MM.1S (cell line): Measurements from ENCODE around the gene BST1.

Source experiments
- DNase-seq: peaks from one replicate; pipeline ENCODE4 v3.0.0-alpha.2; 2015
- H2AFZ ChIP-seq: fragments of 300-600 bp; sonication (generic); 2 replicates; pipeline ENCODE4 v1.6.0; 2016; ENCODE audit warnings: antibody characterized with exemption, low read length
- H3F3A ChIP-seq: fragments of 300-600 bp; sonication (generic); 2 replicates; pipeline ENCODE4 v1.6.1; 2016; ENCODE audit warnings: mild to moderate bottlenecking, antibody characterized with exemption, low read length, moderate library complexity, mixed read lengths; ENCODE audit not compliant: insufficient read depth
- H3K27ac ChIP-seq: fragments of 300-600 bp; sonication (generic); 2 replicates; pipeline ENCODE4 v1.5.1; 2016; ENCODE audit warnings: mild to moderate bottlenecking, low read length
- H3K27me3 ChIP-seq: fragments of 300-600 bp; sonication (generic); replicated peaks from 2 replicates; pipeline ENCODE4 v1.6.0; 2016; ENCODE audit warnings: low read length; ENCODE audit not compliant: insufficient read depth
- H3K36me3 ChIP-seq: fragments of 300-600 bp; sonication (generic); replicated peaks from 2 replicates; pipeline ENCODE4 v1.6.1; 2016; ENCODE audit warnings: mild to moderate bottlenecking, low read length, mixed read lengths; ENCODE audit not compliant: insufficient read depth
- H3K4me1 ChIP-seq: fragments of 300-600 bp; sonication (generic); 2 replicates; pipeline ENCODE4 v1.6.1; 2016; ENCODE audit warnings: low read length, mixed read lengths
- H3K4me2 ChIP-seq: fragments of 300-600 bp; sonication (generic); 2 replicates; pipeline ENCODE4 v1.6.0; 2016; ENCODE audit warnings: low read depth, low read length
- H3K4me3 ChIP-seq: fragments of 300-600 bp; sonication (generic); 2 replicates; pipeline ENCODE4 v1.5.1; 2016; ENCODE audit warnings: low read length, mixed read lengths
- H3K79me2 ChIP-seq: fragments of 300-600 bp; sonication (generic); 2 replicates; pipeline ENCODE4 v1.6.1; 2016; ENCODE audit warnings: mixed run types, low read length, mixed read lengths
- H3K9ac ChIP-seq: fragments of 300-600 bp; sonication (generic); 2 replicates; pipeline ENCODE4 v1.6.1; 2016; ENCODE audit warnings: low read length, mixed read lengths
- H3K9me2 ChIP-seq: fragments of 300-600 bp; sonication (generic); replicated peaks from 2 replicates; pipeline ENCODE4 v1.6.1; 2016; ENCODE audit warnings: mild to moderate bottlenecking, low read length, mixed read lengths; ENCODE audit not compliant: insufficient read depth
- H3K9me3 ChIP-seq: fragments of 300-600 bp; sonication (generic); replicated peaks from 2 replicates; pipeline ENCODE4 v1.6.1; 2016; ENCODE audit warnings: mild to moderate bottlenecking, low read length, mixed read lengths; ENCODE audit not compliant: insufficient read depth
- H4K20me1 ChIP-seq: fragments of 300-600 bp; sonication (generic); 2 replicates; pipeline ENCODE4 v1.6.1; 2016; ENCODE audit warnings: mild to moderate bottlenecking, low read length, moderate library complexity, mixed read lengths; ENCODE audit not compliant: insufficient read depth
- EZH2 ChIP-seq: fragments of 300-600 bp; sonication (generic); optimal IDR thresholded peaks from 2 replicates; pipeline ENCODE3; 2017; ENCODE audit warnings: low read depth, mild to moderate bottlenecking, antibody characterized with exemption, low read length, mixed read lengths
- EZH2phosphoT487 ChIP-seq: fragments of 300-600 bp; sonication (generic); IDR thresholded peaks from 2 replicates; pipeline ENCODE4 v1.6.1; 2018; ENCODE audit warnings: antibody characterized with exemption, low read length
- TF ChIP-seq, protein P1 (sequence below): fragments of 300-600 bp; sonication (generic); IDR thresholded peaks from 2 replicates; pipeline ENCODE4 v1.5.1; 2016; ENCODE audit warnings: antibody characterized with exemption, low read length, mixed read lengths

The BST1 gene

GRCh38 chr4:15702941-15703403 lies at the start of gene BST1:
BST1 (plus strand) TSS chr4:15703065; CDS start chr4:15703145, 80 bp downstream.
- H3K27me3 ChIP-seq, result no peaks in the 10 kb centered on the region
- no peaks in the 10 kb centered on the region for H4K20me1 ChIP-seq
- TF ChIP-seq, protein P1, sequence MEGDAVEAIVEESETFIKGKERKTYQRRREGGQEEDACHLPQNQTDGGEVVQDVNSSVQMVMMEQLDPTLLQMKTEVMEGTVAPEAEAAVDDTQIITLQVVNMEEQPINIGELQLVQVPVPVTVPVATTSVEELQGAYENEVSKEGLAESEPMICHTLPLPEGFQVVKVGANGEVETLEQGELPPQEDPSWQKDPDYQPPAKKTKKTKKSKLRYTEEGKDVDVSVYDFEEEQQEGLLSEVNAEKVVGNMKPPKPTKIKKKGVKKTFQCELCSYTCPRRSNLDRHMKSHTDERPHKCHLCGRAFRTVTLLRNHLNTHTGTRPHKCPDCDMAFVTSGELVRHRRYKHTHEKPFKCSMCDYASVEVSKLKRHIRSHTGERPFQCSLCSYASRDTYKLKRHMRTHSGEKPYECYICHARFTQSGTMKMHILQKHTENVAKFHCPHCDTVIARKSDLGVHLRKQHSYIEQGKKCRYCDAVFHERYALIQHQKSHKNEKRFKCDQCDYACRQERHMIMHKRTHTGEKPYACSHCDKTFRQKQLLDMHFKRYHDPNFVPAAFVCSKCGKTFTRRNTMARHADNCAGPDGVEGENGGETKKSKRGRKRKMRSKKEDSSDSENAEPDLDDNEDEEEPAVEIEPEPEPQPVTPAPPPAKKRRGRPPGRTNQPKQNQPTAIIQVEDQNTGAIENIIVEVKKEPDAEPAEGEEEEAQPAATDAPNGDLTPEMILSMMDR, result no peak
- TF ChIP-seq EZH2, result no peak
- TF ChIP-seq EZH2phosphoT487, result no peak
- DNase-seq, result no peak
- H3K4me1 ChIP-seq, result no peaks in the 10 kb centered on the region
- no peak within 1 kb of the TSS for H3K27ac ChIP-seq
- H2AFZ ChIP-seq, result peak within 1 kb of the TSS; percentile 16; the same call in 1 of the 2 replicates
- no peak within 1 kb of the TSS for H3K4me3 ChIP-seq
- H3K4me2 ChIP-seq, result peak within 1 kb of the TSS; percentile 24; the same call in 1 of the 2 replicates
- no peaks in the 10 kb centered on the region for H3K9me2 ChIP-seq
- H3K36me3 ChIP-seq, result no peaks in the 10 kb centered on the region
- H3K9ac ChIP-seq, result no peak within 1 kb of the TSS
- no peaks in the 10 kb centered on the region for H3K79me2 ChIP-seq
- no peaks in the 10 kb centered on the region for H3K9me3 ChIP-seq
- H3F3A ChIP-seq, result no peaks in the 10 kb centered on the region

- no peaks in the 10 kb centered on the region for H3K9me2 ChIP-seq
- no peaks in the 10 kb centered on the region for H3K36me3 ChIP-seq
- H3K27ac ChIP-seq, result peak overlapping the region; percentile 44; the same call in 1 of the 2 replicates
- H3F3A ChIP-seq, result peaks cover 32% of the 10 kb centered on the region
- H3K4me3 ChIP-seq, result peak overlapping the region; percentile 86
- H3K4me1 ChIP-seq, result peaks cover 34% of the 10 kb centered on the region
- DNase-seq, result peak; percentile 44
- no peaks in the 10 kb centered on the region for H4K20me1 ChIP-seq
- no peak overlapping the region for H2AFZ ChIP-seq
- H3K79me2 ChIP-seq, result peaks cover 63% of the 10 kb centered on the region
- TF ChIP-seq EZH2 (no peak), EZH2phosphoT487 (no peak)
- TF ChIP-seq, protein P1, result no peak
- no peaks in the 10 kb centered on the region for H3K27me3 ChIP-seq
- peak overlapping the region; percentile 98 for H3K4me2 ChIP-seq
- H3K9ac ChIP-seq, result peak overlapping the region; percentile 75; the same call in 1 of the 2 replicates
- H3K9me3 ChIP-seq, result no peaks in the 10 kb centered on the region
These were observed 49.4 kb upstream of the BST1 start for GRCh38 chr4:15653420-15653819.

DNA sequence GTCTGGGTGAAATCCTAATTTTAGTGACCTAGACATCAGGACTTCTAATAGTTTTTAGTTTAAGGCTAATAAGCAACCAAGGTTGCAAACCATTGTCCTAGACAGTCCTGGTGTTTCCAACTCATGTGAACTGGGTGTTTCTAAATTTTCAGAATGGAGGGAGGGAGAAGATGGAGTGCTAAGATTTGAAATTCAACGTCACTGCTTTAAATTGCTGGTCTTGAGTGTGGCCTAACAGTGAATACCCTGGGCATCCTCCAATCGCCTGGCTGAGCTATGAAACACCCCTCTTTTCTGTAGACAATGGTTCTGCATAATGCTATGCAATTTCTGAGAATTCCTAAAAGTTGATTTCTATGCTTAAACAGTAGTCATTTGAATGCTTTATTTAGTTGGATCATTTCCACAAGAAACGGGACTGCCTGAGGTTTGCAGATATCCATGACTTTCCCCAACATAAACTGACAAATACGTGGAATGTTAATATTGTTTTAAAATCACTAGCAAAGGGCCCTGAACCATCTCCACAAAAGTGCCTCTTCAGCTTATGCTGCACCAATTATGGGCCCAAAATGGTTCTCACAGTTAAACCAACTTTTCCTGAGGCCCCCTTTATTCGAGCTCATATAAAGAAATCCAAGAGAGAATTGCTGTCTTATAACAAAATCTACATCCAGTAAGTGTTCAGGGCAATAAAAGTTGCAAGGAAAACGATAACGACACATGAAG lies 48.8 kb upstream of the BST1 start:
- Histone ChIP-seq H4K20me1 (no peaks in the 10 kb centered on the region), H3K4me2 (peak overlapping the region; percentile 98), H3K9ac (peak overlapping the region; percentile 75), H3K27ac (peak overlapping the region; percentile 44; the same call in 1 of the 2 replicates), H3K36me3 (no peaks in the 10 kb centered on the region), H3K79me2 (peaks cover 57% of the 10 kb centered on the region), H3K9me3 (no peaks in the 10 kb centered on the region), H3K4me3 (peak overlapping the region; percentile 86), H3F3A (peaks cover 32% of the 10 kb centered on the region), H3K9me2 (no peaks in the 10 kb centered on the region), H2AFZ (peak overlapping the region; percentile 47), H3K4me1 (peaks cover 34% of the 10 kb centered on the region), H3K27me3 (no peaks in the 10 kb centered on the region)
- TF ChIP-seq EZH2 (no peak), EZH2phosphoT487 (no peak)
- TF ChIP-seq, protein P1, result no peak
- DNase-seq, result peak; percentile 45
